Colon (tissue), 2 donors: ENCODE measurements around the gene HDHD2.
"Not testable (repeated sequence)": the region's sequence is repeated elsewhere in the genome, so short reads cannot be mapped to it uniquely, and the experiment has no call there.

Experiments used
- FAIRE-seq: peaks from 2 replicates; lab custom pipeline; 2012; peaks lifted over from hg19 to GRCh38; lab: Jason Lieb, UNC
- donor health status: control.
- donor health status: control.

Gene HDHD2

GRCh38 chr18:47150029-47150823 is at the start of gene HDHD2:
Gene HDHD2 (minus strand): TSS chr18:47150500. CDS start chr18:47136439, 14,061 bp downstream.
- FAIRE-seq: no peak

- FAIRE-seq: not testable (repeated sequence)
Observed at GRCh38 chr18:47195961-47196360, 45.7 kb upstream of the HDHD2 start.

GRCh38 chr18:47191961-47192360 is 41.7 kb upstream of the HDHD2 start:
- FAIRE-seq: no peak

GRCh38 chr18:47187721-47188120 is 37.4 kb upstream of the HDHD2 start:
- FAIRE-seq: no peak

- FAIRE-seq: no peak
Observed at GRCh38 chr18:47184419-47185050, 34.2 kb upstream of the HDHD2 start.

GRCh38 chr18:47182156-47182555 is 31.9 kb upstream of the HDHD2 start:
- not testable (repeated sequence) for FAIRE-seq

GRCh38 chr18:47180765-47181164 is 30.5 kb upstream of the HDHD2 start:
- FAIRE-seq: no peak

GRCh38 chr18:47179520-47179919 is 29.2 kb upstream of the HDHD2 start:
- no peak for FAIRE-seq

- FAIRE-seq: no peak
Observed at GRCh38 chr18:47175898-47176575, 25.7 kb upstream of the HDHD2 start, which contains the start of gene IER3IP1. Gene IER3IP1 (minus strand): TSS chr18:47176364. CDS start chr18:47176277, 87 bp downstream.

GRCh38 chr18:47175283-47175897 is 25.1 kb upstream of the HDHD2 start:
- no peak for FAIRE-seq

- FAIRE-seq: no peak
Observed at GRCh38 chr18:47174545-47175116, 24.3 kb upstream of the HDHD2 start.

GRCh38 chr18:47172476-47172875 is 22.2 kb upstream of the HDHD2 start:
- no peak for FAIRE-seq

GRCh38 chr18:47168913-47169312 is 18.6 kb upstream of the HDHD2 start:
- no peak for FAIRE-seq

- FAIRE-seq: no peak
Observed at GRCh38 chr18:47168509-47168908, 18.2 kb upstream of the HDHD2 start.

GRCh38 chr18:47166294-47166693 is 16.0 kb upstream of the HDHD2 start:
- no peak for FAIRE-seq

GRCh38 chr18:47163241-47163640 is 12.9 kb upstream of the HDHD2 start:
- FAIRE-seq: no peak

GRCh38 chr18:47160256-47160655 is 10.0 kb upstream of the HDHD2 start:
- FAIRE-seq: no peak

GRCh38 chr18:47158404-47158803 is 8.1 kb upstream of the HDHD2 start:
- FAIRE-seq: not testable (repeated sequence)

GRCh38 chr18:47151439-47151838 is 1.1 kb upstream of the HDHD2 start:
- FAIRE-seq: no peak

GRCh38 chr18:47150824-47151366 is 595 bp upstream of the HDHD2 start:
- no peak for FAIRE-seq

- FAIRE-seq: no peak
Observed at GRCh38 chr18:47149457-47150028, 757 bp downstream of the HDHD2 start.
